GM21515 (cell line): ENCODE results near the gene CYYR1.

ENCODE experiments used
- ATAC-seq: cut with Tn5 transposase; IDR thresholded peaks from one replicate; pipeline ENCODE4 v1.9.1; 2021; ENCODE audit not compliant: unreplicated experiment

The CYYR1 gene

GRCh38 chr21:26443291-26443690, 129.8 kb downstream of the CYYR1 start:
- ATAC-seq: no peak

DNA sequence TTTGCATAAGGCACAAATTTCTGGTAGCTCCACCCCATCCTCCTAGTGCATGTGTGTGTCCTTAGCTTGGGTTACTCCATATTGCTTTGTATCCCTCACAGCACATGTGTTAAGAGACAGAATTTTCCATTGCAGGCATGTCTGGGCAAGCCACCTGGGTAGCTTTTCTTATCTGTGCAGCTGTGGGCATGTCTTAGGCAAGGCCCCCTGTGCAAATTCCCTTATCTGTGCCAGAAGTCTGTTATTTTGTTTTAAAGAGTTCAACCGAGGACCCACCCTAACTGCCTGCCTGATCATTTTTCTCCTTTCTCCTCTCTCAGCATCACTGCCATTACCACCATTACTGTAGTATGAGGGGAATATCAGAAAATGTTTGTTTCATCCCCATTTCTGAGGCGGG, 131.9 kb downstream of the CYYR1 start:
- ATAC-seq: no peak

DNA sequence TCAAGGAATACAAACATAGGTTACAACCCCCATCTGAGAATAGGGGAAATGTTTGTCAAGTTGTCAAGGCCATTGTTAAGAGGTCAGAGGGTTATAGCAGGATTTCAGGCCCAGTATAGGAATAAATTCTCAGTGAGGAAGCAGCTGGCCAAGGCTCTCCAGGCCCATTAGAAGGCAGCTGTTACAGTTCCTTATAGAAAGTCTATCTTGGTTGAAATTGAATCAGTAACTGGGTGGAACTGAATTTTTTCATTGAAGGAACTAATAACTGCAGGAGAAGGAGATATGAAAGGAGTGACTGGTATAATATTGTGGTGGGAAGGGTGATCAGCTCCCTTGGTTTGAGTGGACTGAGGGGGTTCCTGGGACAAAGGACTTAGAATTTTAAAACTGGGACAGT, 134.1 kb downstream of the CYYR1 start:
- no peak for ATAC-seq

DNA sequence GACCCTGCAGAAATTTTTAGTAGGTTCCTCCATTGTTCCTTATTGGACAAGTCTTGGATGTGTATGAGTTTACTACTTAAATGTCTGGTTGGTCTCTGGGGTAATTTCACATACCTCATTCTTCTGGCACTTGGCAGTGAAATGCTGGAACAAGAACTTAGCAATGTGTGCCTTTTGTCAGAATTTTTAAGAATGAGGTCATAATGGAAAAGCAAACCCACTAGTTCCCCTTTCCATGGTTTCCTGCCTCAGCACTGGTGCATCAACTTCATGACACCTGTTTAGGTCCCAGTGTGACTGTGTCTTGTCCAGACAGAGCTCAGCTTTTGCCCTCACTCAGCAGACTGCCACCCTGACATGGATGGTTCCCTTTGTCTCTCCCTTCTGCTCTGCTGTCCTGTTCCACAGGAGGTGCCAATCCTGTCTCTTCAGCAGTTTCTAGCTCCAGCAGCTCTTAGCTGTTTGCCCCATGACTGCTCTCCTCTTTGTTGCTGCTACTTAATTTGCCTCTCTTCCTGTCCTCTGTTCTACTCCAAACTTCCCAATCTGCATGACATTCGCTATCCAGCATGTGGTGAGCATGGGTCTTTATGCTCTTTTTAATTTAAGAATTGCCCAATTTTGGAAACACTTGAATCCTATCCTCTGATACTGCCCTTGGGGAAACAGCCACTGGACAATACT, 135.6 kb downstream of the CYYR1 start:
- no peak for ATAC-seq

- ATAC-seq: no peak
Measured at GRCh38 chr21:26433386-26433785, 139.7 kb downstream of the CYYR1 start.

- no peak for ATAC-seq
Measured at GRCh38 chr21:26432410-26432809, 140.7 kb downstream of the CYYR1 start.

DNA sequence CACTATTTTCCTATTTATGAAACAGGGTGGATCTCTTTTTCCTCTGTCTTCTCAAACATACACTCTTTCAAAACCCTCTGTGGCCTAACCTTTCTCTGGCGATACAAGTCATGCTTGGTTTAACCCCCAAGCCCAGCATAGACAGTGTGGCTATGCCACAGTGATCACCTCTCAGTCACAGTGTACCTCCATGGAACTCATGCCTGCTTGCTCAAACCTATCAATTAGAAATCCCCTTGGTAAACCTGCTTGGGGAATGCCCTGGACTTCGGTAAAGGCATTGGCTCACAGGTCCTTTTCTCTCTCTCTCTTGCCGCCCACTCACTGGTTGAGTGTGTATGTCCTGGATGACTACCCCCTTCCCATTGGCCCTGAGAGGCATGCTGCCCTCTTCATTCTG, 147.5 kb downstream of the CYYR1 start:
- no peak for ATAC-seq

DNA sequence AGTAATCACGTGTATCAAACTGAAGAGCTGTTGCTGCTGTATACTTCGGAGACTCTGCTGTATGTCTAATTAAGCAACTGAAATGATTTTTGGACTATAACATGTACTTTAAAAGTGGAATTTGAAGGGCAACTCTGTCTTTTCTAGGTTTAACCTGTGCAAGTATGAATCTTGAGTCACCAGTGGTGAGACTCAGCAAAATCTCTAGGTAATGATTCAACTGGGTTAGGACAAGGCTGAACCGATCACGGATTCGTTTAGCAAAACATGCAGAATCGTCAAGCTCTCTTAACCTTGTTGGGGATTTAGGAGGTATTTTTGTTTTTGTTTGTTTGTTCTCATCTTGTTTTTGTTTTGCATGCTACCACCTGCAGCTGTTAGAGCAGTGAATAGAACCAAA, 149.6 kb downstream of the CYYR1 start:
- no peak for ATAC-seq

GRCh38 chr21:26422706-26423105, 150.4 kb downstream of the CYYR1 start:
- ATAC-seq: no peak

DNA sequence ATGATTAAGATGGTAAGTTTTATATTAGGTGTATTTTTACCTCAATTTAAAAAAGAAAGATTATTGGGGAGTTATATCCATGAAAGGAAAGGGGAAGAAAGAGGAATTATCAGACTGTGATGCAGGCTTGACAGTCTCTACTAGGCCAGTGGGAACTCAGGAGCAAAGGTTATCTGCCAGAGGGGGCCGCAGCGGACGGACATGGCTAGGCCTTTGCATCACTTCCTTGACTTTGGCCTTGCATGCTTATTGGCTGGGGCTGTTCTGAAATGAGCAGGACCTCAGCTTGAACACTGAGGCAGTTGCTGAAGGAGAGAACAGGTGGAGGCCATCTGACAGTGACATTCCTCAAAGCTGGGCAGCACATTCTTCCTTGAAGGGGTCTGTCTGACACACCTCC, 150.9 kb downstream of the CYYR1 start:
- ATAC-seq: no peak

DNA sequence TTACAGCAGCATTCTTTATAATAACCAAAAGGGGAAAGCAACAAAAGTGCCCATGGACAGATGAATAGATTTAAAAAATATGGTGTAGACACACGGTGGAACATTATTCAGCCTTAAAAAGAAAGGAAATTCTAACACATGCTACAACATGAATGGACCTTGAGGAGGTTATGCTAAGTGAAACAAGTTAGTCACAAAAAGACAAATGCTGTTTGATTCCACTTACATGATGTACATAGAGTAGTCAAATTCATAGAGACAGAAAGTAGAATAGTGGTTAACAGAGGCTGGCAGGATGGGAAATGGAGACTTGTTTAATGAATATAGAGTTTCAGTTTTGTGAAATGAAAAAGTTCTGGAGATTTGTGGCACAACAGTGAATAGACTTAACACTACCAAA, 151.4 kb downstream of the CYYR1 start:
- no peak for ATAC-seq
